ENCODE data around the gene GBA2. TPM values are rescaled to one million over a fixed set of nuclear protein-coding genes. Genes with fewer than 3 reads are reported as not detected.

GBA2 gene
- polyA plus RNA-seq, 1 donor (not counting 4 experiments of a cell fraction or from before 2014, with no cell fraction given): 31.7 TPM

DNA sequence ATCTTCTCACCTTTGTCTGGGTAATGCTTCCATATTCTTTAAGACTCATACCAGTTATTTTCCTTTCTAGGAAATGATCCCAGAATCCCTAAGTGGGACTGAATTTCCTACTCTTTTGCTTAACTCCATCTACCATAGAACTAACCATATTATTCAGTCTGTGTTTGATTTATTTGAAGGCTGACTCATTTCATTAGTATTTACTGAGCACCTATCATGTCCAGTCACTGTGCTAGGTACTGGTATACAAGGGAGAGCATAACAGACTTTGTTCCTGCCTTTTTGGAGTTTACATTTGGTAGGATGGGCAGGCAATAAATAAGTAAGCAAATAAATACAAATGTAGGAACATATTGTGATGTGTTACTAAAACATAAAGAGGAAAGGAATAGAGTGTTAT, 46.7 kb upstream of the GBA2 start:
- no peak for DNase-seq (ENCODE audit: low read depth, low spot score)
- H3K4me2 ChIP-seq (ENCODE audit: control insufficient read depth, extremely low read depth, insufficient read depth, low read depth, low read length): no peak overlapping the region

DNA sequence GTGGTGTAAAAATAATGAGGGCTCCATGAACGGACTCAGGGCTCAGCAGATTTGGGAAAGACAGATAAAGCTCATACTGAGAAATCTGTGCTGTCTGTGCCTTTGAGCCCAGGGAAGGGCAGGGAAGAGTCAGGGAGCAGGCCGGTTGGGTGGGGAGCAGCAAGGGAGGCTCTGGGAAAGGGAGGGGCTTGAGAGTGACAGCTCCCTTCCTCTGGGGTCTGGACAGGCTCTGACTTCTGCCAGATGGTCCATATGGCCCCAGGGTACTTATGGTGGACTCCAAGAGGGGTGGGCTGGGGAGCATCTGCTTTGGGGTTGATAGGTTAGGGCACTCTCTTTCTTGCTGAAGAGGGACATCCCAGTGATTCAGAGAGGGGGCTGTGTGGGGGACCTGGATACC, 44.4 kb upstream of the GBA2 start:
- no peak for FAIRE-seq
- dilution Hi-C loops (cut with MboI; ENCODE audit: extremely low pct_ligation_motif_present, low sequenced_read_pairs): no loop called here
- Histone ChIP-seq H3K79me2 (ENCODE audit: control insufficient read depth, insufficient read depth, low read length) (no peaks in the 10 kb centered on the region), H3K4me1 (ENCODE audit: control insufficient read depth, extremely low read depth, insufficient read depth, low read length) (peaks cover 14% of the 10 kb centered on the region), H4K20me1 (ENCODE audit: control insufficient read depth, extremely low read depth, insufficient read depth, low read length) (no peaks in the 10 kb centered on the region), H3K9me3 (ENCODE audit: control insufficient read depth, low read depth, low read length) (no peaks in the 10 kb centered on the region), H3K9me1 (ENCODE audit: control insufficient read depth, extremely low read depth, insufficient read depth, low read length) (no peaks in the 10 kb centered on the region), H3K36me3 (ENCODE audit: control insufficient read depth in 2 of 2, extremely low read depth in 1 of 2, insufficient read depth in 2 of 2, low read length in 2 of 2) (no peaks in the 10 kb centered on the region), H3K4me2 (ENCODE audit: control insufficient read depth, extremely low read depth, insufficient read depth, low read depth, low read length) (no peak overlapping the region), H3K9ac (ENCODE audit: control insufficient read depth, extremely low read depth, insufficient read depth, low read length) (no peak overlapping the region), H2AFZ (ENCODE audit: control insufficient read depth, low read length) (no peak overlapping the region), H3K4me3 (ENCODE audit: control insufficient read depth in 2 of 3, extremely low read depth in 1 of 3, insufficient read depth in 2 of 3, low read depth in 1 of 3, low read length in 3 of 3) (no peak overlapping the region), H3K27ac (ENCODE audit: control insufficient read depth, insufficient read depth, low read length) (no peak overlapping the region), H3K27me3 (ENCODE audit: control insufficient read depth, extremely low read depth, insufficient read depth, low read length) (no peaks in the 10 kb centered on the region)
- TF ChIP-seq, protein P1, sequence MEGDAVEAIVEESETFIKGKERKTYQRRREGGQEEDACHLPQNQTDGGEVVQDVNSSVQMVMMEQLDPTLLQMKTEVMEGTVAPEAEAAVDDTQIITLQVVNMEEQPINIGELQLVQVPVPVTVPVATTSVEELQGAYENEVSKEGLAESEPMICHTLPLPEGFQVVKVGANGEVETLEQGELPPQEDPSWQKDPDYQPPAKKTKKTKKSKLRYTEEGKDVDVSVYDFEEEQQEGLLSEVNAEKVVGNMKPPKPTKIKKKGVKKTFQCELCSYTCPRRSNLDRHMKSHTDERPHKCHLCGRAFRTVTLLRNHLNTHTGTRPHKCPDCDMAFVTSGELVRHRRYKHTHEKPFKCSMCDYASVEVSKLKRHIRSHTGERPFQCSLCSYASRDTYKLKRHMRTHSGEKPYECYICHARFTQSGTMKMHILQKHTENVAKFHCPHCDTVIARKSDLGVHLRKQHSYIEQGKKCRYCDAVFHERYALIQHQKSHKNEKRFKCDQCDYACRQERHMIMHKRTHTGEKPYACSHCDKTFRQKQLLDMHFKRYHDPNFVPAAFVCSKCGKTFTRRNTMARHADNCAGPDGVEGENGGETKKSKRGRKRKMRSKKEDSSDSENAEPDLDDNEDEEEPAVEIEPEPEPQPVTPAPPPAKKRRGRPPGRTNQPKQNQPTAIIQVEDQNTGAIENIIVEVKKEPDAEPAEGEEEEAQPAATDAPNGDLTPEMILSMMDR (optimal IDR thresholded peaks at IDR 0.05 in 1 of 3, IDR thresholded peaks at IDR 0.05 in 1 of 3, conservative IDR thresholded peaks at IDR 0.05 in 1 of 3; ENCODE audit: extremely low read depth in 1 of 3, insufficient read depth in 2 of 3, low read length in 3 of 3): no peak
- no peak for TF ChIP-seq EZH2 (IDR thresholded peaks at IDR 0.05; ENCODE audit: low read length)
- DNase-seq (ENCODE audit: low read depth, low spot score): no peak

More for the DNA sequence above, 46.7 kb upstream of the GBA2 start:
- no peaks in the 10 kb centered on the region for H3K79me2 ChIP-seq (ENCODE audit: control insufficient read depth, insufficient read depth, low read length)
- no peaks in the 10 kb centered on the region for H4K20me1 ChIP-seq (ENCODE audit: control insufficient read depth, extremely low read depth, insufficient read depth, low read length)
- FAIRE-seq: peak; percentile 75
- TF ChIP-seq, protein P1 (optimal IDR thresholded peaks at IDR 0.05 in 1 of 3, IDR thresholded peaks at IDR 0.05 in 1 of 3, conservative IDR thresholded peaks at IDR 0.05 in 1 of 3; ENCODE audit: extremely low read depth in 1 of 3, insufficient read depth in 2 of 3, low read length in 3 of 3): no peak
- no peak for TF ChIP-seq EZH2 (IDR thresholded peaks at IDR 0.05; ENCODE audit: low read length)
- no peaks in the 10 kb centered on the region for H3K27me3 ChIP-seq (ENCODE audit: control insufficient read depth, extremely low read depth, insufficient read depth, low read length)
- no peaks in the 10 kb centered on the region for H3K9me1 ChIP-seq (ENCODE audit: control insufficient read depth, extremely low read depth, insufficient read depth, low read length)
- H3K27ac ChIP-seq (ENCODE audit: control insufficient read depth, insufficient read depth, low read length): no peak overlapping the region
- H3K9ac ChIP-seq (ENCODE audit: control insufficient read depth, extremely low read depth, insufficient read depth, low read length): no peak overlapping the region
- H3K4me1 ChIP-seq (ENCODE audit: control insufficient read depth, extremely low read depth, insufficient read depth, low read length): peaks cover 22% of the 10 kb centered on the region
- no peak overlapping the region for H3K4me3 ChIP-seq (ENCODE audit: control insufficient read depth in 2 of 3, extremely low read depth in 1 of 3, insufficient read depth in 2 of 3, low read depth in 1 of 3, low read length in 3 of 3)
- H3K36me3 ChIP-seq (ENCODE audit: control insufficient read depth in 2 of 2, extremely low read depth in 1 of 2, insufficient read depth in 2 of 2, low read length in 2 of 2): no peaks in the 10 kb centered on the region
- dilution Hi-C loops (cut with MboI; ENCODE audit: extremely low pct_ligation_motif_present, low sequenced_read_pairs): no loop called here
- H3K9me3 ChIP-seq (ENCODE audit: control insufficient read depth, low read depth, low read length): no peaks in the 10 kb centered on the region
- H2AFZ ChIP-seq (ENCODE audit: control insufficient read depth, low read length): no peak overlapping the region
